ENCODE results near the gene OS9. TPM values are rescaled to one million over a fixed set of nuclear protein-coding genes. Genes with fewer than 3 reads are reported as not detected.
"Not testable (repeated sequence)": the region's sequence is repeated elsewhere in the genome, so short reads cannot be mapped to it uniquely, and the experiment has no call there.

Gene OS9
- total RNA-seq, 2 donors from 2014 or later = 310 to 322 TPM

DNA sequence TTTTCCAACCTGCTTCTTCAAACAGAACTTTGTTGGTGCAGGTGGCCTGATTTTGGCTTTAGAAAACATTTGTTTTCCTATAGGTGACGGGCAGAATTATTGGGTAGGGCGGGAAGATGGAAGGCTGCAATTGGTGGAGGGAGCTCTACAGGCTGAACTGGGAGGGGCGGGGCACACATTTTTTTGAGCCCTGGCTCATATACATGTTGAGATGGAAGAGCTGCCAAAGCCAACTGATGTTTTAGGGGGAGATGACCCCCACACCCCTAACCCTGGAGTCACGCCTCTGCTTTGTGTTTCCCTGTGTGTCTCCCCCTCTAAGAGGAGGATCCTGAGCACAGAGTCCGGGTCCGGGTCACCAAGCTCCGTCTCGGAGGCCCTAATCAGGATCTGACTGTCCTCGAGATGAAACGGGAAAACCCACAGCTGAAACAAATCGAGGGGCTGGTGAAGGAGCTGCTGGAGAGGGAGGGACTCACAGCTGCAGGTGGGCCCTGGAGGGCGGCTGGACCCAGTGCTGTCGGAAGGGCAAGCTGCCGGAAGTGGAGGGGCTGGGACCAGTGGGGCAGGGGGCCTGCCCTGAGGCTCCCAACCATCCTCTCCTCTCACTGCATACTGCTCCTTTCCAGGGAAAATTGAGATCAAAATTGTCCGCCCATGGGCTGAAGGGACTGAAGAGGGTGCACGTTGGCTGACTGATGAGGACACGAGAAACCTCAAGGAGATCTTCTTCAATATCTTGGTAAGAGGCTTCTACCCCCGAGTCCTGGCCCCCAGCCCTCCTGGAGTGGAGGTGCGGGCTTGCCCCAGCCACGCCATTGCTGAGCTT lies 26.1 kb downstream of the OS9 start:
- intact Hi-C loops (cut with DNase I, micrococcal nuclease) = no loop called here
- no peak for ATAC-seq
- DNase-seq = no peak

DNA sequence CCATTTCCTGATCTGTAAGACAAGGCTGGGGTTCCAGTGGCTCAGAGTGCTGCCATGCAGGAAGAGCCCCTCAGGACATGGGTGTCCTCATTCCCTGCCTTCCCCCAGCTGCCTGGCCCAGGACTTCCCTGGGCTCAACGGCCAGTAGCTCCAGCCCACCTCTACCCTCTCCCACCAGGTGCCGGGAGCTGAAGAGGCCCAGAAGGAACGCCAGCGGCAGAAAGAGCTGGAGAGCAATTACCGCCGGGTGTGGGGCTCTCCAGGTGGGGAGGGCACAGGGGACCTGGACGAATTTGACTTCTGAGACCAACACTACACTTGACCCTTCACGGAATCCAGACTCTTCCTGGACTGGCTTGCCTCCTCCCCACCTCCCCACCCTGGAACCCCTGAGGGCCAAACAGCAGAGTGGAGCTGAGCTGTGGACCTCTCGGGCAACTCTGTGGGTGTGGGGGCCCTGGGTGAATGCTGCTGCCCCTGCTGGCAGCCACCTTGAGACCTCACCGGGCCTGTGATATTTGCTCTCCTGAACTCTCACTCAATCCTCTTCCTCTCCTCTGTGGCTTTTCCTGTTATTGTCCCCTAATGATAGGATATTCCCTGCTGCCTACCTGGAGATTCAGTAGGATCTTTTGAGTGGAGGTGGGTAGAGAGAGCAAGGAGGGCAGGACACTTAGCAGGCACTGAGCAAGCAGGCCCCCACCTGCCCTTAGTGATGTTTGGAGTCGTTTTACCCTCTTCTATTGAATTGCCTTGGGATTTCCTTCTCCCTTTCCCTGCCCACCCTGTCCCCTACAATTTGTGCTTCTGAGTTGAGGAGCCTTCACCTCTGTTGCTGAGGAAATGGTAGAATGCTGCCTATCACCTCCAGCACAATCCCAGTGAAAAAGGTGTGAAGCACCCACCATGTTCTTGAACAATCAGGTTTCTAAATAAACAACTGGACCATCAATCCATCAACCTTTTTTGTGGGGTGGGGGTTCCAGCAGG lies 27.0 kb downstream of the OS9 start:
- ATAC-seq = no peak
- intact Hi-C loops (cut with DNase I, micrococcal nuclease) = no loop called here
- no peak for DNase-seq

DNA sequence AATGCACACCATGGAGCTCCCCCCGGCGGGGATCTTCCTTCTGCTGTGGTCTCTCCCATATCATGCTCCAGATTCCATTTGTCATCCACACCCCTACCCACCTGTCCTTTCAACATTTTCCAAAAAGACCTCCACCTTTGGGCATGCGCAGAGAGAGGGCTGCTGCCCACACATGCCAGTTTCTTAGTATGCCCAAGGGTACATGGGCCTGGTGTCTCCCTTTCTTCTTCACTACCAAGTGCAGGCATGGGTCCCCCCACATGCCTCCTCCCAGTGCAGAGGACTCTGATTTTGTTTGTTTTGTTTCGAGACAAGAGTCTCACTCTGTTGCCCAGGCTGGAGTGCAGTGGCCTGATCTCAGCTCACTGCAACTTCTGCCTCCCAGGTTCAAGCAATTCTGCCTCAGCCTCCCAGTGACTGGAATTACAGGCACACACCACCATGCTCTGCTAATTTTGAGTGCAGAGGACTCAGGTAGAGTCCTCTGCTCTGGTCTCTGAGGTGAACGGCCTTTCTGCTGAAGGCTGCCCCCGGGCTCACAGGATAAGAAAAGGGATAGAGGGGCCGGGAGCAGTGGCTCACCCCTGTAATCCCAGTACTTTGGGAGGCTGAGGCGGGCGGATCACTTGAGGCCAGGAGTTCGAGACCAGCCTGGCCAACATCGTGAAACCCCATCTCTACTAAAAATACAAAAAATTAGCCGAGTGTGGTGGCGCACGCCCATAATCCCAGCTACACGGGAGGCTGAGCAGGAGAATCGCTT lies 28.1 kb downstream of the OS9 start:
- ATAC-seq; DNase-seq; intact Hi-C loops (cut with DNase I, micrococcal nuclease): not testable (repeated sequence)

DNA sequence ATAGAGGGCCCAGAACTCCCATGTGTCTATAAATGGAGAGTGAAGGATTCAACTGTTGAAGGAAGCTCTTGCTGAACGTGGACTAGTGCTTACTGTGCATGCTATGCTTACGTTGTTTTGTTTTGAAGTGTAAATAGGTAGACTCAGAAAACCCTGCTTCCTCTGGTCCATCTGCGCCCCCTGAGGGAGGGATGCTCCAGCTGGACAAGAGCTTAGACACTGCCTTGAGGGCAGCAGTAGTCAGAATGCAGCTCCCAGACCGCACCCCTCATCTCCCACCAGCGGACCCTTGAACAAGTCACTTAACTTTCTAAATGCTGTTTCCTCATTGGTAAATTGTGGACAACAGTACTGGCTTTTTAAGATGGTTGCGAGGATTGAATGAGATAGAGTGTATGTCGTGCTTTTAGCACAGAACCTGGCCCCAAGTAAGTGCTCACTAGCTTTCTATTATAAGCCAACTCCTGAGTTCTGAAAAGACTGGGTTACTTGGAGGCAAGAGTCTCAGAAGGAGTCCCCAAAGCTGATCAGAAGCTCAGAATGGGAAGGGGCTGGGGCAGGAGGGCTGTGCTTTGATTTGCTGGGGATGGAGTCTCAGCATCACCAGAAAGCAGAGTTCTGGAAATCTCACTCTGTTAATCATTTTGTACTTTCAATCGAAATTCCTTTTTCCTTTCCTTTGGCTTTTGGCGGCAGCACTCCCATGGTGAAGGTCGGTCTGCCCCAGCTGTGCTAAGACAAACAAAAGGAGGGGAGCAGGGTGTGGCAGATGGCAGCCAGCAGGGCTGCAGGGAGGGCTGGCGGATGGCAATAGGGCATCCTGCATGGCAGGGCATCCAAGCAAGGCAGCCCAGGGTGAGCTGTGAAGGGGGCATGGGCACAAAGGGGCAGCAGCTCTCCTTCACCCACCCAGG lies 29.0 kb downstream of the OS9 start:
- no peak for ATAC-seq
- intact Hi-C loops (cut with DNase I, micrococcal nuclease) = no loop called here
- DNase-seq = no peak

DNA sequence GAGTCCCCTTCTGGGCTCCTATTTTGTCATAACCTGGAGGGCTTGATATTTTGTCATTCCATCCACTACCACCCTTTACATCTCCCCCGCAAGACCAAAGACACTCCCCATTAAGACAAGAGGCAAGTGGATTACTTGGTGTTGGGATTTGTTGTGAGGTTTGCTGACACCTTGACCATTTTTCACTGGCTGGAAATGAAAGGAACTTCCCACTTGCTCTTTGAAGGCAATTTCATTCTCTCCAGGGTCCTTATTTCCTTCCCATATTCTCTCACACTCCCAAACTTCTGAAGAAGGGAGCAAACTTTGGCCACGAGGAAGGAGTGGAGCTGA lies 29.7 kb downstream of the OS9 start:
- DNase-seq (no peak), ATAC-seq (no peak)
- intact Hi-C loops (cut with DNase I, micrococcal nuclease) = no loop called here

DNA sequence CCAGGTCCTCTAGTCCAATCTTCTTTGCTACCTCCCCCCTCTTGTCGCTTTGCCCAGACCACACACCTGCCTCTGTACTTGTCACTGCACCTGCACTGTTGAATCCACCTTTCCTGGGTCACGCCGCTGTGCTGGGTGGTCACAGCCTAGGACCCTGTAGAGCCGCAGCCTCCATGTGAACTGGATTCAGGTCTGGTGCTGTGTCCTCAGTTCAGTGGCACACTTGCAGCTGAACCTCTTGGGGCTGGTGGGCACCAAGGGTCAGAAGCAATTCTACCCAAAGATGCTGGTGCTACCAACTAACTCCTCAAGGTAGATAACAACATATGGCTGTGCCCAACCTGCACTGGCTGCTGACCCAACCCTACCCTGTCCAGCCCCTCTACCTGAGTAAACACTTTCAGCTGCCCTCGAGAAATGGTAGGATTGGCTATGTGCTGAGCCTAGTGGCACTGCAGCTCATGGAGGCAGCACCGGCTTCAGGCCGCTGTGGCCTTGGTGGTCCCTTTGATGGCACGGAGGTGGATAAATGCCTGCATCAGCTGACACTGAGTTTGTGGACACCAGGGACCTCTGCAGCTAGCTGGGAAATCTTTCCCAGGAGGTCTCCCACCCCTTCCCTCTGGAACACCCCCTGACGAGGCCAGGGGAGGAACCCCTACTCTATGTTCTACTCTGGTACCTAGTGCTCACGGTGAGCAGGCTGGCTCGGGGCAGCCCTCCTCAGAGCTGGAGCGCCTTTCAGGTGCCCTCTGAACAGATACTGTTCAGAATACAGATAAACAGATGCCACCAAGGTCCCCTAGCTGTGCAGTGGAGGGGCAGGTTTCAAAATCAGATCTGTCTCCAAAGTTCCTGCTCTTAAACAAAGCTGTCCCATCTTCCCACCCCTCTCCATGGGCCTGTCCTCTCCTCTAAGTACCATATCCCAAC lies 30.3 kb downstream of the OS9 start:
- ATAC-seq = no peak
- DNase-seq = no peak
- intact Hi-C loops (cut with DNase I, micrococcal nuclease) = no loop called here

DNA sequence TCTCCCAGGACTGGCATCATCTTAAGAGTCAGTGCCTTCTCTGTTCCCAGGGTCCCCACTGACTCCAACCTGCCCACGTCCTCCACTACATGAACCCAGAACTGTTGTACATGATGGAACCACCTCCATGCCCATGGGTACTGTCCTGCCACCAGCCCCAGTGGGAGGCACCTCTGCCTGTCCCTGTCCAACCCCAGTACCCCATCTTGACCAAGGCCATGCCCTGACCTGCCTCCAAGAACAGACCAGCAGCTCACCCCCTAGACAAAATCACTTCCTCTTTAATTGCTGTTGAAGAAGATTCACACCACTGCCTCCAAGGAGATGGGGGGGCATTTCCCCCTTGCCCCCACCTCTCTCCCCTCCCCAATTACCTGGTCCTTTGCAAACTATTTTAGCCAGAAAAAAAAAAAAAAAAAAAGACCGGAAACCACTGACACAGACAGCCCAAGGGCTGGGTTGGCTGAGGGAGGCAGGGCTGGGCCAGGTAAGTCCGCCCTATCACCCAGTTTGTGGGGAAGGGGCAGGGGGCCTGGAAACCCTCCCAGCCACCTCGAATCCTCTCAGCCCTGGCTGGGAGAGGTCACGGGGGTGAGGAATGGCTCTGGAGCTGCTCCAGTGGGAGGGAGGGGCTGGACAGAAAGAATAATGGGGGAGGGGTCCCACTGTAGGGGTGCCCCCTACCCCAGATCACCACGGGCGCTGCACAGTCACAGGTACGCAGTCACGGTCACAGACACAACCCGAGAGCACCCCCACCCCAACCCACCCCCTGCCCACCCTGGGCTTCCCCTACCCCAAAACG lies 31.2 kb downstream of the OS9 start:
- intact Hi-C loops (cut with DNase I, micrococcal nuclease) = no loop called here
- no peak for ATAC-seq

DNA sequence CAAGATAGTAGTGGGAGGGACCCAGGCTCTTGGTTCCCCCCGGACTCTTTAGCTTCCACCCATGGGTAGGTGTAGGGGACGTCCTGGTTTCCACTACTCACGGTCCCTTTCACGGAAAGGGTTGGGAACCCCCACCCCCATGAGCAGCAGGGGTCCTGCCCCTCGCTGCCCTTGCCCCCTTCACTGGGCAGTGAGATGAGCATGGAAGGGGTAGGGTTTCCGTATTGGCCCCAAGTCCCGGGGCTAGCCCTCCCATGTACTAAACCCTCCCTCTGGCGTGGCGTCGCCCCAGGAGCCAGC lies 31.9 kb downstream of the OS9 start:
- DNase-seq = no peak
- intact Hi-C loops (cut with DNase I, micrococcal nuclease) = no loop called here
- ATAC-seq = no peak

More for the DNA sequence above, 31.2 kb downstream of the OS9 start:
- DNase-seq = no peak

DNA sequence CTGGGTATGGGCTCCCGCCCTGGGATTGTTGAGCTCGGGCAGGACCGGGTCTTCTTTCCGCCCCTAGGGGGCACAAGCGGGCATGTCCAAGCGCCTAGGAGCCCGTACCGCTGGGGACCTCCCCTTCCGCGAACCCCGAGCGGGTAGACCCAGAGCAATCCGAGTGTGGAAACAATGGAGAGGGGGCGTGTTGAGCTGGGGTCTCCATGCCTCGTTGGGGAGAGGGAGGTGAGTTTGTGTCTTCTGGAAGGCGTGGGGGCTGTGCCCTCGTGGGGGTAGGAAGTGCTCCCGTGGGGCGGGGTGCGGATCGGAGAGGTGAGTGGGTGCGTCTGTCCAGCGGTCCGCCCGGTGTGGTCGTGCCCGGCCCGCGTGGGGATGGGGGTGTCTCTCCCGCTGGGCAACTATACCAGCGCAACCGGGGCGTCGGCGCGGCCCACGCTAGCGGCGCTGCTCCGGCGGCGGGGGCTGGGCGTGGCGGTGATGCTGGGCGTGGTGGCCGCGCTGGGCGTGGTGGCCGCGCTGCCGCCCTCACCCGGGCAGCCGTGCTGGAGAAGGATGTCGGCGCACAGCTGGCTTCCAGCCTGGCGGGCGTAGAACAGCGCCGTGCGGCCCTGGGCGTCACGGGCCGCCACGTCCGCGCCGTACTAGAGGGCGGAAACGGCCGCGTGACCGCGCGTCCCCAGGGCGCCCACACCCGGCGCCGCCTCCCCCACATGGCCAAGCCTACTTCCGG lies 32.4 kb downstream of the OS9 start:
- ATAC-seq = peak; percentile 86
- peak; percentile 78 to 87 for DNase-seq
- intact Hi-C loops (cut with DNase I, micrococcal nuclease) = no loop called here

DNA sequence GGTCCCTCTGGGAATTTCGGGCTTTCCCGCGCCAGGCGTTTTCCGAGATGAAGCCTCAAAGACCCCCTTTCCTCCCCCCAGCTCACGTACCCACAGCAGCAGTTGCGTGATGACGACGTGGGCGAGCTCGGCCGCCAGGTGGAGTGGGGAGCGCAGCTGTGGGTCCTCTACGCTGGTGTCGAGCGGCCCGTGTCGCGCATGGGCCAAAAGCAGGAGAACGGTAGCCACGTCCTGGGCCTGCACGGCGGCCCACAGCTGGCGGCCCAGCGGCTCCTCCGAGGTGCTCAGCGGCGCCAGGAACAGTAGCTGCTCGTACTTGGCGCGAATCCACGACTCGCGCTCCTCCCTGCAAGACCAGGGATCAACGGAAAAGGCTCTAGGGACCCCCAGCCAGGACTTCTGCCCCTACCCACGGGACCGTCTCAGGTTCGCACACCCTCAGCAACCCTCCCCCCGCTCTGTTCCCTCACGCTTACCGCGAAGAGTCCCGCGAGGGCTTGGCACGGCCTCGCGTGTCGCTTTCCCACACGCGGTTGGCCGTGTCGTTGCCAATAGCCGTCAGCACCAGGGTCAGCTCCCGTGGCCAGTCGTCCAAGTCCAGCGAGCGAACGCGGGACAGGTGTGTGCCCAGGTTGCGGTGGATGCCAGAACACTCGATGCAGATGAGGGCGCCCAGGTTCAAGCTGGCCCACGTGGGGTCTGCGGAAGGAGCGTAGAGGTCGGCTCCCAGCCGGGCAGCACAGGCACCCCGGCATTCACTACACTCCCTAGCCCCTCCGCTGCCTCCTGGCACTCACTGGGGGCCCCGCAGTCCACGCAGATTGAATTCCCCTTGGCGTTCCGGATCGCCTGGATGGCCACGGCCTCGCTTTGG lies 33.2 kb downstream of the OS9 start:
- ATAC-seq (peak; percentile 28), DNase-seq (no peak)
- intact Hi-C loops (cut with DNase I, micrococcal nuclease) = no loop called here

DNA sequence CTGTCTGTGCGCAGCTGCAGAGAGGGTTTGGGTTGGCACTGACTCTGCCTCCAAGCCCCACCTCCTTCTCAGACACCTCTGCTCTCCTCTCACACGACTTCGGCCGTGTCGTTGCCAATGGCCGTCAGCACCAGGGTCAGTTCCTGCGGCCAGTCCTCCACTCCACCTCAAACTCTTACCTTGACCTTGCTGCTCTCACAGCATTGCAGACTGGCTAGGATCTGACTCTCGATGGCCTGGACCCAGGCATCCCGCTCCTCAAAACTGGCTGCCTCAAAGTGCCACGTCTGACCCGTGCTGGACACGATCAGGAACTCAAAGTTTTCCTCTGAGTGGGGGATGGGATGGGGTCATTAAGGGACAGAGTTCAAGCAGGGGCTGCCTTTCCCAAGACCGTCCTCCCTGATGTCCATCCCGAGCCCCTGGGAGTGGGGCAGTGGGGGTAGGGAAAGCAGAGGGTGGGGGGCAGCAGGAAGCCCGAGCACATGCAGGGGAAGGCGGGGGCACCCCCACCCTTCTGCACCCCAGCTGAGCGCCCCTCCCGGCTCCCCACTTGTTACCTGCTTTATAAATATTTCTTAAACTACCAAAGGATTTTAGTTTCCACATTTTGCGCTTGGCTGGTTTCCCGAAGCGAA lies 33.9 kb downstream of the OS9 start:
- intact Hi-C loops (cut with DNase I, micrococcal nuclease) = no loop called here
- no peak for DNase-seq
- ATAC-seq = no peak

DNA sequence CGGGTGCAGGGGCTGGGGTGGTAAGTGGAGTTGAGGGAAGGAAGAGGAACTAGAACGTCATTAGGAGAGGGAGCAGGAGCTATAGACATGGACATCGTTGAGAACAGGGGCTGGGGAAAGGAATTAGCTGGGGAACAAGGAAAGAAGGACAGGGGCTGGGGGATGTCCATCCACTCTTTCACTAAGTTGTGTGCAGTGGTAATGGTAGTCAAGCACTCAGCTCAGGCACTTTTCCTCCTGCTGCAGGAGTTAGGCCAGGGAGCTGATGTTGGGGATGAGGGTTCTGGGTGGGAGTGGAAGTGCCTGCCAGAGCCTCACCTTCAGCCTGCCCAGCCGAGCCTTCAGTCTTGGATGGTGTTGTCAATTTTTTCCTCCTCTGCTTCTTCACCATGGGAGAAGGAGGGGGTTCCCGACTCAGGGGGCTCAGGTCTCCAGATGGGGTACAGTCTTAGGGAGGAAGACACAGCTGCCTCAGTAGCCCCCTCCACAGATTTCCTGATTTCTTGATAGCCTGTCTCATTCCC lies 35.5 kb downstream of the OS9 start:
- DNase-seq (no peak), ATAC-seq (no peak)
- intact Hi-C loops (cut with DNase I, micrococcal nuclease) = no loop called here

DNA sequence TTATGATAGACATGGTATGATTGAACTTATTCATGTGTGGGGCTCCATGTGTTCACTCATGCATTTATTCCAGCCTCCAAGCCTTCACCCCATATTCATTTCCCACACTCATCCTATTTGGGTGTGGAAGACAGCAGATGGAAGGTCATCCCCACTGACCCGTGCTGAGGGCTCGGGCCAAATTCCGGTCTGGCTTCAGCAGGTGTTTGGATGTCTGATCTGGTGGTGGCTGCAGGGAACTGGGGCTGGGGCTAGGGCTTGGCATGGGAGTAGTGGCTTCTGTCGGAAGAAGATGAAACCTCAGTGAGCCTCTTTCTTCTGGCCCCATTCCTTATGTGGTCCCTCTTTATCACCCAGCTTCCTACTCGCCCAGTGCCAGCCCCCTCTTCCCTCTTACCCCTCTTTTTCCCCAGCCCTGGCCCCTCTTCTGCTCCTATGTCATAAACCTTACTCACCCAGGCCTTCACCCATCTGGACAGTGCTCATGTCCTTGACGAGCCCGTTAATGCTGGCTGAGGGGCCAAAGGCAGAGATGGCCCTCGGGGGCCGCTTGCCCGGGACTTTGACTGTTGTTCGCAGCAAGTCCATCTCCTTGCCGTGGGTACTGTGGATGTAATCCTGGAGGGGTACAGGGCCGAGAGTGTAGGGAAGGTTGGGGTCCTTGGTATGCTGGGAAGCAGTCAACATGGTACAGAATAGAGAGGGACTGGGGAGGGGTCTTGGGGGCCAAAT lies 36.6 kb downstream of the OS9 start:
- DNase-seq (no peak), ATAC-seq (no peak)
- intact Hi-C loops (cut with DNase I, micrococcal nuclease) = no loop called here

Data from left colon (tissue), 2 donors.